CD4-positive, alpha-beta memory T cell (primary cell): Measurements from ENCODE around the gene DCAF6. TPM values are rescaled to one million over a fixed set of nuclear protein-coding genes. Genes with fewer than 3 reads are reported as not detected.
A peak's percentile ranks its signal among the peaks of the same experiment; 100 is the strongest.

Experiments
- CTCF ChIA-PET: fragments of 350-600 bp; sonication (Branson Sonifier 250); formaldehyde crosslinking; loops from one replicate; lab custom pipeline; 2021; ENCODE audit warnings: inconsistent platforms; ENCODE audit not compliant: partially characterized antibody; lab: Charles Lee
- POLR2A ChIA-PET: fragments of 350-600 bp; sonication (Branson Sonifier 250); formaldehyde crosslinking; loops from one replicate; lab custom pipeline; 2021; ENCODE audit not compliant: partially characterized antibody; lab: Charles Lee
- DNase-seq, 5 donors: peaks; one replicate each; pipeline versions ENCODE4 v3.0.0 to v3.0.0-alpha.2; 2020 to 2022; ENCODE audit warnings: mixed read lengths in 1 of 5
- H3K27ac ChIP-seq: one replicate; pipeline ENCODE4 v1.7.0; 2013; ENCODE audit warnings: low read depth, low read length
- H3K27me3 ChIP-seq: 2 replicates; pipeline ENCODE4 v1.7.0; 2013; ENCODE audit warnings: mild to moderate bottlenecking, low read length, moderate library complexity; ENCODE audit not compliant: insufficient read depth
- H3K36me3 ChIP-seq: 2 replicates; pipeline ENCODE4 v1.7.0; 2013; ENCODE audit warnings: mild to moderate bottlenecking, low read length, moderate library complexity; ENCODE audit not compliant: insufficient read depth
- H3K4me1 ChIP-seq: 2 replicates; pipeline ENCODE4 v1.7.0; 2013; ENCODE audit warnings: mild to moderate bottlenecking, low read length, moderate library complexity; ENCODE audit not compliant: insufficient read depth
- H3K4me3 ChIP-seq, 2 donors: one replicate each; pipeline ENCODE4 v1.7.0; 2013; ENCODE audit warnings: low read length in 2 of 2, mild to moderate bottlenecking in 1 of 2
- H3K9me3 ChIP-seq, 2 donors: one replicate each; pipeline ENCODE4 v1.7.0; 2013; ENCODE audit warnings: low read length in 2 of 2, control low read depth in 1 of 2; ENCODE audit not compliant: control insufficient read depth in 1 of 2
- H3K27ac Mint-ChIP-seq, 7 donors: one replicate each; pipeline ENCODE4 v1.8.0; 2020 to 2021; ENCODE audit warnings: mixed read lengths in 7 of 7, mild to moderate bottlenecking in 6 of 7, inconsistent platforms in 3 of 7, moderate library complexity in 3 of 7
- H3K27me3 Mint-ChIP-seq, 2 donors: one replicate each; pipeline ENCODE4 v1.8.0; 2020 to 2021; ENCODE audit warnings: mixed read lengths in 2 of 2
- H3K36me3 Mint-ChIP-seq, 2 donors: one replicate each; pipeline ENCODE4 v1.8.0; 2020 to 2021; ENCODE audit warnings: mixed read lengths in 2 of 2, inconsistent platforms in 1 of 2, mild to moderate bottlenecking in 1 of 2
- H3K4me1 Mint-ChIP-seq, 4 donors: one replicate each; pipeline ENCODE4 v1.8.0; 2020 to 2021; ENCODE audit warnings: mixed read lengths in 4 of 4, mild to moderate bottlenecking in 1 of 4
- H3K4me3 Mint-ChIP-seq, 8 donors: one replicate each; pipeline ENCODE4 v1.8.0; 2020 to 2021; ENCODE audit warnings: mixed read lengths in 8 of 8, mild to moderate bottlenecking in 7 of 8, moderate library complexity in 6 of 8, inconsistent platforms in 3 of 8
- H3K9me3 Mint-ChIP-seq, 8 donors: one replicate each; pipeline ENCODE4 v1.8.0; 2020 to 2021; ENCODE audit warnings: mixed read lengths in 8 of 8, mild to moderate bottlenecking in 5 of 8, inconsistent platforms in 3 of 8, moderate library complexity in 1 of 8
- intact Hi-C: fragments of 100-400 bp; cut with micrococcal nuclease; formaldehyde crosslinking; loops from one replicate; pipeline ENCODE4 v1.15.1; 2023
- polyA plus RNA-seq, 2 donors: library from polyadenylated mRNA; unstranded; fragments of 300-500 nt; fragmentation: Illumina TruSeq; gene quantifications; one replicate each; pipeline ENCODE4 v1.2.3, GENCODE V29; 2021
- total RNA-seq, 2 experiments: library from RNA; stranded (reverse); gene quantifications; one replicate each; pipeline ENCODE4 v1.2.3, GENCODE V29; 2021

Gene DCAF6
- total and polyA plus RNA-seq, 4 experiments from 2014 or later: 8.1 to 29.2 (median 21.3) TPM

DNA sequence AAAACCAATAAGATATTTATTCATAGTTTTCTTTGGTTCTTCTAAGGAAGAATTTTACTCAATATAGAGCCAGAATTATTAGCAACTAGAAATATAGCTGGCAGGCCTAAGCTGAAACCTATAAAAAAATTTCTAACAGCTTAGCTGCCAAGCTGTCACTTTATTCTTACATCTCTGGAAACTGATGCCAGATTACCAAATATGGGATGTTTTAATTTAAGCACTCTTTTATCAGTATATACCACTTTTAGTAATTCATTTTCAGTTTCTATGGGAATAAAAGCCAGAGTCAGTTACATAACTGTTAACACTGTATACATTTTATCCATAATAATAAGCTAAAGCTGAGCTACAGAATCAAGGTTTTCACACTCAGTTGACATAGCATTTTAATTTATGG, 69.0 kb downstream of the DCAF6 start:
- H3K27ac ChIP-seq: no peak overlapping the region
- H3K4me3 Mint-ChIP-seq: no peak overlapping the region
- DNase-seq: no peak
- H3K27me3 ChIP-seq: no peaks in the 10 kb centered on the region
- H3K4me1 Mint-ChIP-seq: peaks cover 0 to 8% (median 5%) of the 10 kb centered on the region in 4 donors
- no peak overlapping the region for H3K27ac Mint-ChIP-seq
- H3K9me3 ChIP-seq: no peaks in the 10 kb centered on the region
- peaks cover 0 to 2% (median 0%) of the 10 kb centered on the region in 8 donors for H3K9me3 Mint-ChIP-seq
- peaks cover 44 to 52% of the 10 kb centered on the region in 2 donors for H3K36me3 Mint-ChIP-seq
- H3K4me1 ChIP-seq: no peaks in the 10 kb centered on the region
- ChIA-PET CTCF (interaction anchor here (0.8 kb wide), 1 partner anchor 11 kb away, joined by 3 read pairs; no protein-coding TSS in a partner anchor), POLR2A (no interaction called here)
- H3K27me3 Mint-ChIP-seq: no peaks in the 10 kb centered on the region
- no peaks in the 10 kb centered on the region for H3K36me3 ChIP-seq
- H3K4me3 ChIP-seq: no peak overlapping the region
- intact Hi-C loops: no loop called here

DNA sequence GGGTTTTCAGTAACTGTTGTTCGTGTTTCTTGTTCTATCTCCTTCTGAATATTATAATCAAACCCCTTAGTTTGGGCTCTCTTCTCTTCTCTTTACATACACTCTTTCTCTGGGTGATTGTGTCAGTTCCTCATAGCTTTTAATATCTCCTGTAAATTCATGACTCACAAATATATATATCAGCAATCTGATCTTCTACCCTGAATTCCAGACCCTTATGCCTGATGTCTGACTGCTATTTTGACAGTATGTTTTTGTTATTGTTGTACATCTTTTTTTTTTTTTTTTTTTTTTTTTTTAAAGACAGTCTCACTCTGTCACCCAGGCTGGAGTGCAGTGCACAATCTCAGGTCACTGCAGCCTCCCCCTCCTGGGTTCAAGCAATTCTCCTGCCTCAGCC, 71.2 kb downstream of the DCAF6 start:
- no peaks in the 10 kb centered on the region for H3K27me3 Mint-ChIP-seq
- Histone ChIP-seq H3K36me3 (no peaks in the 10 kb centered on the region), H3K27ac (no peak overlapping the region), H3K27me3 (no peaks in the 10 kb centered on the region), H3K4me3 (no peak overlapping the region), H3K4me1 (no peaks in the 10 kb centered on the region), H3K9me3 (no peaks in the 10 kb centered on the region)
- H3K36me3 Mint-ChIP-seq: peaks cover 41 to 51% of the 10 kb centered on the region in 2 donors
- DNase-seq: no peak
- intact Hi-C loops: no loop called here
- no peak overlapping the region for H3K4me3 Mint-ChIP-seq
- peaks cover 0 to 8% (median 5%) of the 10 kb centered on the region in 4 donors for H3K4me1 Mint-ChIP-seq
- peak overlapping the region in 2 of 7 donors; percentile 30 to 65 for H3K27ac Mint-ChIP-seq
- H3K9me3 Mint-ChIP-seq: peaks cover 0 to 2% (median 0%) of the 10 kb centered on the region in 8 donors
- CTCF ChIA-PET: interaction anchor here (0.6 to 1.0 kb wide), 2 partner anchors 10 to 142 kb away, joined by 3 read pairs; no protein-coding TSS in a partner anchor
- POLR2A ChIA-PET: no interaction called here

DNA sequence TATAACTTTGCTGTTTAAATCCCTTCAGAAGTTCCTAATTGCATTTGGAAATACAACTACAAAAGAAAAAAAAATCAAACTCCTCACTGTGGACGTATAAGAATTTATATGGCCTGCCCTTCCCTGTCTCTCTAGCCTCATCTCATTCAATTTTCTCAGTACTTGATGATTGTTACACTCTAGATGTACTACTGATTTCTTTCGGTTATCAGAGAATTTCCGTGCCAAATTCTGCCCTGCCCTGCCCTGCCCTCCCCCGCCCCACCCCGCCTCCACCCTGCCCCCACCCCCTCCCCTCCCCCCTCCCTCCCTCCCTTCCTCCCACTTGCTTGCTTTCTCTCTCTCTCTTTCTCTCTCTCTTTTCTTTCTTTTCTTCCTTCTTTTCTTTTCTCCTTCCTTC, 72.1 kb downstream of the DCAF6 start:
- peaks cover 0 to 2% (median 0%) of the 10 kb centered on the region in 8 donors for H3K9me3 Mint-ChIP-seq
- peaks cover 0 to 8% (median 5%) of the 10 kb centered on the region in 4 donors for H3K4me1 Mint-ChIP-seq
- no peaks in the 10 kb centered on the region for H3K9me3 ChIP-seq
- POLR2A ChIA-PET: no interaction called here
- no peaks in the 10 kb centered on the region for H3K27me3 Mint-ChIP-seq
- no peaks in the 10 kb centered on the region for H3K36me3 ChIP-seq
- CTCF ChIA-PET: interaction anchor here (1.0 kb wide), 1 partner anchor 9 kb away, joined by 3 read pairs; no protein-coding TSS in a partner anchor
- peaks cover 45 to 54% of the 10 kb centered on the region in 2 donors for H3K36me3 Mint-ChIP-seq
- no peak overlapping the region for H3K27ac ChIP-seq
- no peak overlapping the region for H3K4me3 Mint-ChIP-seq
- intact Hi-C loops: no loop called here
- H3K27ac Mint-ChIP-seq: no peak overlapping the region
- no peaks in the 10 kb centered on the region for H3K4me1 ChIP-seq
- H3K4me3 ChIP-seq: no peak overlapping the region
- no peaks in the 10 kb centered on the region for H3K27me3 ChIP-seq
- DNase-seq: no peak

DNA sequence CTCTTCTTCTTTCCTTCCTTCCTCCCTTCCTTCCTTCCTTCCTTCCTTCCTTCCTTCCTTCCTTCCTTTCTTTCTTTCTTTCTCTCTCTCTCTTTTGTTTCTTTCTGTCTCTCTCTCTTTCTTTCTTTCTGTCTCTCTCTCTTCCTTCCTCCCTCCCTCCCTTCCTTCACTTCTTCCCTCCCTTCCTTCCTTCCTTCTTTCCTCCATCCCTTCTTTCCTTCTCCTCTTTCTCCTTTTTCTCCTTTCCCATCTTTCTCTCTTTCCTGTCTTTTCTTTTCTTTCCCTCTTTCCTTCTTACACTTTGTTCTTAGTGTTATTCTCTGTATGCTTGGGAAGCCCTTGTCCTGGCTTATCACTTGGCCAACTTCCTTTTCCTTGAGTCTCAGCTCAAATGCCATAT, 72.8 kb downstream of the DCAF6 start:
- Histone ChIP-seq H3K9me3 (no peaks in the 10 kb centered on the region), H3K27me3 (no peaks in the 10 kb centered on the region), H3K36me3 (peaks cover 2% of the 10 kb centered on the region), H3K4me1 (no peaks in the 10 kb centered on the region), H3K27ac (no peak overlapping the region), H3K4me3 (no peak overlapping the region)
- H3K27ac Mint-ChIP-seq: no peak overlapping the region
- CTCF ChIA-PET: interaction anchor here (1.4 to 2.0 kb wide), 2 partner anchors 9 to 14 kb away, joined by 4 to 5 read pairs; no protein-coding TSS in a partner anchor
- peaks cover 0 to 2% (median 0%) of the 10 kb centered on the region in 8 donors for H3K9me3 Mint-ChIP-seq
- no peak overlapping the region for H3K4me3 Mint-ChIP-seq
- peaks cover 0 to 8% (median 4%) of the 10 kb centered on the region in 4 donors for H3K4me1 Mint-ChIP-seq
- no peaks in the 10 kb centered on the region for H3K27me3 Mint-ChIP-seq
- no peak for DNase-seq
- intact Hi-C loops: no loop called here
- POLR2A ChIA-PET: no interaction called here
- peaks cover 50 to 54% of the 10 kb centered on the region in 2 donors for H3K36me3 Mint-ChIP-seq

DNA sequence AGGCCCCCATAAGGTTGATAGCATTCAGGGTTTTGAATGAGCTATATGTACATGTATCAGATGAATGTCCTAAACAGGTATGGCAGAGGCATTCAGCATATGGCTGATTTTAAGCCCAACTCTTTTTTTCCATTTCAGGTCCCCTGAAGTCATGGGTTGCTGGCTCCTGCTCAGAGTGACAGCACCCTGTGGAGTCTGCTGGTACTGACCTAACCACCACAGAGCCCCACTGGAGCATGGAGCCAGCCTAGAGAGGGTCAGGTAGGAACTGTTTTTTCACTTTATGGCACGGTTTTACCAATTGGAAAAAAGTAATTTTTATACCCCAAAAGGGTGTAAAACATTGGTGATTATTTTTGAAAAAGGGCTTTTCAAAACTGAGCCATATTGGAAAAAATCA, 82.9 kb downstream of the DCAF6 start:
- Mint-ChIP-seq H3K4me3 (no peak overlapping the region), H3K27ac (no peak overlapping the region), H3K27me3 (no peaks in the 10 kb centered on the region), H3K4me1 (peaks cover 0 to 2% (median 0%) of the 10 kb centered on the region in 4 donors), H3K36me3 (peaks cover 43% of the 10 kb centered on the region in 2 donors), H3K9me3 (no peaks in the 10 kb centered on the region)
- H3K4me1 ChIP-seq: no peaks in the 10 kb centered on the region
- ChIA-PET POLR2A (no interaction called here), CTCF (interaction anchor here (0.6 to 1.3 kb wide), 2 partner anchors 10 to 218 kb away, joined by 3 to 4 read pairs; no protein-coding TSS in a partner anchor)
- H3K9me3 ChIP-seq: no peaks in the 10 kb centered on the region
- DNase-seq: no peak
- peaks cover 30% of the 10 kb centered on the region for H3K36me3 ChIP-seq
- H3K27ac ChIP-seq: no peak overlapping the region
- no peaks in the 10 kb centered on the region for H3K27me3 ChIP-seq
- H3K4me3 ChIP-seq: no peak overlapping the region
- intact Hi-C loops: loop anchor here (10.0 kb wide), 1 partner anchor 75 kb away; no protein-coding TSS in a partner anchor

DNA sequence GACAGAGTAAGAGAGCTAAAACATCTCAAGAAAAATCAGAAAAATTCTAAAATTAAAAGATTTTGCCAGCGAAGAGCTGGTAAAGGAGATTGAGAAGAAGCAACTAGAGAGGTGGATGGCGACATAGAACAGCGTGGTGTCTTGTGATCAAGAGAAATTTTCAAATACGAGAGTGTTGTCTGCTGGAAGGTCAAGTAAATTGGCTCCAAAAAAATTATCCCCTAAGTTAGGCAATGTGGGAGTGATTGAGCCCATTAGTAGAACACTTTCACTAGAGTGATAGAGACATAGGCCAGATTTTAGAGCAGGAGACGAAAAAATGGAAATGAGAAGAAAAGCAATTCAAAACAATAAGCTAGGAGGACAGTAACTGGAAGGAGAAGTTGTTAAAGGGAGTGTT, 94.7 kb downstream of the DCAF6 start:
- Mint-ChIP-seq H3K4me3 (no peak overlapping the region), H3K4me1 (peaks cover 0 to 1% (median 0%) of the 10 kb centered on the region in 4 donors), H3K27ac (no peak overlapping the region), H3K36me3 (peaks cover 2 to 8% of the 10 kb centered on the region in 2 donors), H3K9me3 (no peaks in the 10 kb centered on the region), H3K27me3 (no peaks in the 10 kb centered on the region)
- no peak for DNase-seq
- H3K4me1 ChIP-seq: no peaks in the 10 kb centered on the region
- no peaks in the 10 kb centered on the region for H3K9me3 ChIP-seq
- H3K27ac ChIP-seq: no peak overlapping the region
- POLR2A ChIA-PET: no interaction called here
- H3K27me3 ChIP-seq: no peaks in the 10 kb centered on the region
- intact Hi-C loops: no loop called here
- no peaks in the 10 kb centered on the region for H3K36me3 ChIP-seq
- H3K4me3 ChIP-seq: no peak overlapping the region
- CTCF ChIA-PET: no interaction called here

DNA sequence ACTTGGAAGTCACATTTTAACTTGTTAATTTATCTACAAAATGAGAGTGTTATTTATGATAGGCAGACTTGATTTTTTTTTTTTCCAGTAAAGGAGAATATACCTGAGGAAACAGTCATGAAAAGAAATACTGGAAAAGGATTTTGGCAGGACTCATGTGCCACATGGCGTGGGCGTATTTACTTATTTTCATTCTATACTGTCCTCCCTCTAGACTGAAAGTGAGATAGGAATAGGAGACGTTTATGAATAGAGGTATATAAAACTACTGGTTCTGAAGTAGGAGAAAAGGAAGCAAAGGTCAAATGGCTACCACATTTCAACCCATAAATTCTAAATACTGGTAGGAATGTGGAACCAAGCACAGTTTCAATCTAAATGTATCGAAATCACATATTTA, 95.1 kb downstream of the DCAF6 start:
- no peaks in the 10 kb centered on the region for H3K9me3 Mint-ChIP-seq
- H3K36me3 Mint-ChIP-seq: peaks cover 3 to 8% of the 10 kb centered on the region in 2 donors
- Histone ChIP-seq H3K4me1 (no peaks in the 10 kb centered on the region), H3K9me3 (no peaks in the 10 kb centered on the region), H3K36me3 (no peaks in the 10 kb centered on the region), H3K27me3 (no peaks in the 10 kb centered on the region), H3K4me3 (no peak overlapping the region), H3K27ac (no peak overlapping the region)
- POLR2A ChIA-PET: no interaction called here
- H3K4me3 Mint-ChIP-seq: no peak overlapping the region
- no peak overlapping the region for H3K27ac Mint-ChIP-seq
- intact Hi-C loops: no loop called here
- peaks cover 0 to 1% (median 0%) of the 10 kb centered on the region in 4 donors for H3K4me1 Mint-ChIP-seq
- H3K27me3 Mint-ChIP-seq: no peaks in the 10 kb centered on the region
- no peak for DNase-seq
- CTCF ChIA-PET: no interaction called here
